Astrocyte of the cerebellum (primary cell): Measurements from ENCODE around the gene C15orf61.

Experiments
- DNase-seq: peaks from one replicate; pipeline ENCODE4 v3.0.0-alpha.2; 2011; ENCODE audit warnings: low read depth
- H3K4me3 ChIP-seq: 2 replicates; pipeline ENCODE4 v1.5.1; 2011; ENCODE audit warnings: mild to moderate bottlenecking, low read depth, low read length, moderate library complexity
- CTCF ChIP-seq: IDR thresholded peaks from 2 replicates; pipeline ENCODE4 v1.5.1; 2012; ENCODE audit warnings: low read length, low read depth, moderate library complexity, mild to moderate bottlenecking; ENCODE audit errors: missing control alignments
- in situ Hi-C: cut with HindIII; loops from 2 replicates; pipeline ENCODE4 v1.10.0; 2017; ENCODE audit warnings: low sequenced_read_pairs

C15orf61 gene

DNA sequence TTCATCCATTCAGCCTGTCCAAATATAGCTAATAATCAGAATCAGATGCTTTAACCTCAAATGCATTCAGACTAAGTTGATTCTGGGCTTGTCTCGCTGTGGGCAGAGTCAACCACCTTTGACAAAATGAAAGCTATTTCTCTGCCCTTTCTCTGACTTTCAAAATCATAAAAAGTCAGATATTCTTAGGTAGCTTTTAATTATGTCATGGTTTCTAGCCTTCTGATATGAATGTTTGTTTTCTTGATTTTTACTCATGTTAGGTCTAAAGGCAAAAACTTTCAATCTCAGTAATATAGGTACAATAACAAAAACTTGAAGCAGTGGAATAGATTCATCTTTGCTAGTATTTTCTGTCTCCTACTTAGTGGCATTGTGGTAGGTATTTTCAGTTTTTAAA is 25.3 kb upstream of the C15orf61 start:
- in situ Hi-C loops, result no loop called here
- no peak for TF ChIP-seq CTCF
- H3K4me3 ChIP-seq, result no peak overlapping the region
- DNase-seq, result no peak

- in situ Hi-C loops, result no loop called here
- peak overlapping the region; percentile 5 for H3K4me3 ChIP-seq
- DNase-seq, result peak; percentile 33
- TF ChIP-seq CTCF, result peak; percentile 46
Measured at GRCh38 chr15:67501177-67501835, 19.6 kb upstream of the C15orf61 start.

GRCh38 chr15:67501836-67502461 is 19.0 kb upstream of the C15orf61 start:
- no peak for DNase-seq
- TF ChIP-seq CTCF, result no peak
- peak overlapping the region; percentile 5 for H3K4me3 ChIP-seq
- in situ Hi-C loops, result no loop called here

- DNase-seq, result no peak
- in situ Hi-C loops, result no loop called here
- no peak overlapping the region for H3K4me3 ChIP-seq
- no peak for TF ChIP-seq CTCF
Measured at GRCh38 chr15:67504056-67504455, 16.9 kb upstream of the C15orf61 start.

DNA sequence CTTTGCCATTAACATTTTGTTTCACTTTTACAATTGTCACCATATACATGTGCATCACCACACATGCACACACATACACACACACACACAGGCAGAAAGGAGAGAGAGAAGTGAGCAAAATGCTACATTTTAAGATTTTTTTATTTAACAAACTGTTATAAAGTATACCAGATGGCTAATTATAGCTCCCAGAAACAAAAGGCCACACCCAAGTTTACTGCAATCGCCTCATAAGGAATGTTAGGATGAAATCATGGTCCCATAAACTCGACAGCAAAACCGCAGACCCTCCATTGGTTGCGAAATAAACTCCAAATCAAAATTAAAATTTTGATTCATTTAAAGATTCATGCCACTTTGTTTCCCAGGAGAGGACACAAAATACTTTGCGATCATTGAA is 16.1 kb upstream of the C15orf61 start:
- in situ Hi-C loops, result no loop called here
- no peak for TF ChIP-seq CTCF
- DNase-seq, result no peak
- H3K4me3 ChIP-seq, result no peak overlapping the region

- in situ Hi-C loops, result no loop called here
- H3K4me3 ChIP-seq, result no peak overlapping the region
- no peak for TF ChIP-seq CTCF
- no peak for DNase-seq
Measured at GRCh38 chr15:67505675-67506572, 15.0 kb upstream of the C15orf61 start.
